ENCODE results near the gene PTPRN2. TPM values are rescaled to one million over a fixed set of nuclear protein-coding genes. Genes with fewer than 3 reads are reported as not detected.
"Not testable (repeated sequence)": the region's sequence is repeated elsewhere in the genome, so short reads cannot be mapped to it uniquely, and the experiment has no call there.

The PTPRN2 gene
- total and polyA plus RNA-seq, 8 donors = 12.2 to 49.2 (median 31.8) TPM

- 90 to 91% methylated on average over 15 of the region's 15 CpGs for WGBS, 2 donors
- Histone ChIP-seq H3K9me3 (no peaks in the 10 kb centered on the region), H3K36me3 (no peaks in the 10 kb centered on the region), H3K27ac (no peak overlapping the region), H3K4me3 (no peak overlapping the region), H3K27me3 (no peaks in the 10 kb centered on the region), H3K4me1 (no peaks in the 10 kb centered on the region)
- TF ChIP-seq, protein P1, sequence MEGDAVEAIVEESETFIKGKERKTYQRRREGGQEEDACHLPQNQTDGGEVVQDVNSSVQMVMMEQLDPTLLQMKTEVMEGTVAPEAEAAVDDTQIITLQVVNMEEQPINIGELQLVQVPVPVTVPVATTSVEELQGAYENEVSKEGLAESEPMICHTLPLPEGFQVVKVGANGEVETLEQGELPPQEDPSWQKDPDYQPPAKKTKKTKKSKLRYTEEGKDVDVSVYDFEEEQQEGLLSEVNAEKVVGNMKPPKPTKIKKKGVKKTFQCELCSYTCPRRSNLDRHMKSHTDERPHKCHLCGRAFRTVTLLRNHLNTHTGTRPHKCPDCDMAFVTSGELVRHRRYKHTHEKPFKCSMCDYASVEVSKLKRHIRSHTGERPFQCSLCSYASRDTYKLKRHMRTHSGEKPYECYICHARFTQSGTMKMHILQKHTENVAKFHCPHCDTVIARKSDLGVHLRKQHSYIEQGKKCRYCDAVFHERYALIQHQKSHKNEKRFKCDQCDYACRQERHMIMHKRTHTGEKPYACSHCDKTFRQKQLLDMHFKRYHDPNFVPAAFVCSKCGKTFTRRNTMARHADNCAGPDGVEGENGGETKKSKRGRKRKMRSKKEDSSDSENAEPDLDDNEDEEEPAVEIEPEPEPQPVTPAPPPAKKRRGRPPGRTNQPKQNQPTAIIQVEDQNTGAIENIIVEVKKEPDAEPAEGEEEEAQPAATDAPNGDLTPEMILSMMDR (IDR thresholded peaks at IDR 0.05) = no peak
- DNase-seq (peak in 2 of 6 donors; percentile 28 to 33), FAIRE-seq (no peak), ATAC-seq (no peak)
- intact Hi-C loops (cut with DNase I) = no loop called here
Measured at GRCh38 chr7:157780721-157781120, 806.9 kb downstream of the PTPRN2 start.

GRCh38 chr7:157780312-157780711, 807.3 kb downstream of the PTPRN2 start:
- H3K36me3 ChIP-seq = no peaks in the 10 kb centered on the region
- no peak overlapping the region for H3K4me3 ChIP-seq
- H3K27ac ChIP-seq = no peak overlapping the region
- WGBS, 2 donors = 92 to 95% methylated on average over 15 of the region's 15 CpGs
- H3K4me1 ChIP-seq = no peaks in the 10 kb centered on the region
- TF ChIP-seq, protein P1 (IDR thresholded peaks at IDR 0.05) = no peak
- peak in 1 of 6 donors; percentile 39 for DNase-seq
- intact Hi-C loops (cut with DNase I) = no loop called here
- no peak for ATAC-seq
- no peak for FAIRE-seq
- no peaks in the 10 kb centered on the region for H3K9me3 ChIP-seq
- no peaks in the 10 kb centered on the region for H3K27me3 ChIP-seq

GRCh38 chr7:157779206-157779605, 808.4 kb downstream of the PTPRN2 start:
- no peaks in the 10 kb centered on the region for H3K36me3 ChIP-seq
- ATAC-seq (no peak), FAIRE-seq (no peak), DNase-seq (no peak)
- H3K27me3 ChIP-seq = no peaks in the 10 kb centered on the region
- H3K9me3 ChIP-seq = no peaks in the 10 kb centered on the region
- no peaks in the 10 kb centered on the region for H3K4me1 ChIP-seq
- no peak overlapping the region for H3K4me3 ChIP-seq
- intact Hi-C loops (cut with DNase I) = loop anchor here in 1 of 3 donors (10.0 kb wide), 1 partner anchor 64 kb away; no protein-coding TSS in a partner anchor
- H3K27ac ChIP-seq = no peak overlapping the region
- WGBS, 2 donors = 87 to 90% methylated on average over 12 of the region's 12 CpGs
- TF ChIP-seq, protein P1 (IDR thresholded peaks at IDR 0.05) = no peak

DNA sequence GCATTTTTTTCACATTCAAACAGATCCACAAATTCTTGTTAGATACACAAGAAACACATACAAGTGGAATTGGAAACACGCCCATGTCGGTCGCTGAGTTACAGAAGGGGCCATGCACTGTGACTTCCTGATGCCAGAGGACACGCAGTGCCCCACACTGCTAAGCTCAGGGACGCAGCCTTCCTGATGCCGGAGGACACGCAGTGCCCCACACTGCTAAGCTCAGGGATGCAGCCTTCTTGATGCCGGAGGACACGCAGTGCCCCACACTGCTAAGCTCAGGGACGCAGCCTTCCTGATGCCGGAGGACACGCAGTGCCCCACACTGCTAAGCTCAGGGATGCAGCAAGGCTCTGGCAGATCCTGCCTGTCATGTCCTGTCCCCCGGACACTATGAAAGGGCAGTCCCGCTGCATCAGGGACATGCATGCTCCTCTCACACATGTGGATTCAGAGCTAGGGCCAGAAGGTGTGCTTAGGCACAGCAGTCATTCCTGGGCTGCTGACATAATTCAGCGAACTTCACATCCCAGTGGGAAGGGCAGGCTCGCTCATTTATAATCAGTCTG, 810.3 kb downstream of the PTPRN2 start:
- H3K27me3 ChIP-seq, H3K4me3 ChIP-seq, FAIRE-seq, ATAC-seq, H3K36me3 ChIP-seq, H3K4me1 ChIP-seq, H3K27ac ChIP-seq, H3K9me3 ChIP-seq: not testable (repeated sequence)
- peak in 1 of 6 donors; percentile 29 for DNase-seq
- intact Hi-C loops (cut with DNase I) = loop anchor here in 1 of 3 donors (10.0 kb wide), 1 partner anchor 62 kb away; no protein-coding TSS in a partner anchor
- WGBS, 2 donors = 84% methylated on average over 16 of the region's 16 CpGs

DNA sequence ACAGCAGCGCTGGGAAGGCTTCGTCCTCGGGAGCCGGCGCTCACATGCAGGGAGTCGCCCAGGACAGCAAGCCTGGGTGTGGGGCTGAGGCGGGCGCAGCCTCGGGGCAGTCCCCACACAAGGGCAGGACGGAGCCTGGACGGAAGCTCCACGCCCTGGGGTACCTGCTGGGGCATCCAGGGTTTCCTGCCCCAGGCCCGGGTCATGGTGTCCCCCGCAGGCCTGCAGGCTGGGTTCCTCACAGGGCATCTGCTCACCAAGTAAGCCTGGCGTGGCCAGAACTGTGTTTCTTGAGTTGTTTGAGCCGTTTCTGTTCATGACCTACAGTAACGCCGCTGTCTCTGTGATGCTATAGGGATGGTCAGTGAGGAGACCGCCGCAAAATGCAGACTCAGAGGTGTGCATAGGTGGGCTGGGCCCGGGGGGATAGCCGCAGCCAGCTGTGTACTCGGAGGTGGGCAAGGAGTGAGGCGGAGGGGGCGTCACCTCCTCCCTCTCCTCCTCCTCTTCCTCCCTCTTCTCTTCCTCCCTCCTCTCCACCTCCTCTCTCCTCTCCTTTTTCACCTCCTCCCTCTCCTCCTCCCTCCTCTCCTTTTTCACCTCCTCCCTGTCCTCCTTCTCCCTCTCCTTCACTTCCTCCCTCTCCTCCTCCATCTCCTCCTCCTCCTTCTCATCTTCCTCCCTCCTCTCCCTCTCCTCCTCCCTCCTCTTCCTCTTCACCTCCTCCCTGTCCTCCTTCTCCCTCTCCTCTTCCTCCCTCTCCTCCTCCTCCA, 811.9 kb downstream of the PTPRN2 start:
- DNase-seq (peak in 2 of 6 donors; percentile 53 to 62), FAIRE-seq (no peak), ATAC-seq (no peak)
- Histone ChIP-seq H3K4me3 (no peak overlapping the region), H3K4me1 (no peaks in the 10 kb centered on the region), H3K27me3 (no peaks in the 10 kb centered on the region), H3K36me3 (no peaks in the 10 kb centered on the region), H3K27ac (no peak overlapping the region), H3K9me3 (no peaks in the 10 kb centered on the region)
- 86 to 87% methylated on average over 25 of the region's 25 CpGs for WGBS, 2 donors
- TF ChIP-seq, protein P1 (IDR thresholded peaks at IDR 0.05) = no peak
- intact Hi-C loops (cut with DNase I) = loop anchor here in 1 of 3 donors (10.0 kb wide), 1 partner anchor 61 kb away; no protein-coding TSS in a partner anchor
